Body of pancreas (tissue), 4 donors: Measurements from ENCODE around the gene WDR49.

Experiments
- POLR2A ChIP-seq, 3 donors: fragments of 450-650 bp; IDR thresholded peaks; one replicate each; pipeline ENCODE4 v1.6.1; 2016; ENCODE audit warnings: antibody characterized with exemption in 3 of 3, mild to moderate bottlenecking in 2 of 3
- TF ChIP-seq, protein P1 (sequence below), 7 experiments: fragments of 450-650 bp in 4 of 7; fragments of 200-600 bp in 3 of 7; sonication (generic) in 3 of 7; IDR thresholded peaks; one replicate each; pipeline ENCODE4 v1.5.1; 2016 to 2019; ENCODE audit warnings: antibody characterized with exemption in 7 of 7

- TF ChIP-seq, protein P1, sequence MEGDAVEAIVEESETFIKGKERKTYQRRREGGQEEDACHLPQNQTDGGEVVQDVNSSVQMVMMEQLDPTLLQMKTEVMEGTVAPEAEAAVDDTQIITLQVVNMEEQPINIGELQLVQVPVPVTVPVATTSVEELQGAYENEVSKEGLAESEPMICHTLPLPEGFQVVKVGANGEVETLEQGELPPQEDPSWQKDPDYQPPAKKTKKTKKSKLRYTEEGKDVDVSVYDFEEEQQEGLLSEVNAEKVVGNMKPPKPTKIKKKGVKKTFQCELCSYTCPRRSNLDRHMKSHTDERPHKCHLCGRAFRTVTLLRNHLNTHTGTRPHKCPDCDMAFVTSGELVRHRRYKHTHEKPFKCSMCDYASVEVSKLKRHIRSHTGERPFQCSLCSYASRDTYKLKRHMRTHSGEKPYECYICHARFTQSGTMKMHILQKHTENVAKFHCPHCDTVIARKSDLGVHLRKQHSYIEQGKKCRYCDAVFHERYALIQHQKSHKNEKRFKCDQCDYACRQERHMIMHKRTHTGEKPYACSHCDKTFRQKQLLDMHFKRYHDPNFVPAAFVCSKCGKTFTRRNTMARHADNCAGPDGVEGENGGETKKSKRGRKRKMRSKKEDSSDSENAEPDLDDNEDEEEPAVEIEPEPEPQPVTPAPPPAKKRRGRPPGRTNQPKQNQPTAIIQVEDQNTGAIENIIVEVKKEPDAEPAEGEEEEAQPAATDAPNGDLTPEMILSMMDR (IDR thresholded peaks at IDR 0.05), result no peak
- no peak for TF ChIP-seq POLR2A (IDR thresholded peaks at IDR 0.05)
These were observed 212.5 kb downstream of the WDR49 start for GRCh38 chr3:167441256-167441655.
